DMS114 treated with DMSO at 0.1 percent for 48 hours (cell line): ENCODE results near the gene PSMD14.
A peak's percentile ranks its signal among the peaks of the same experiment; 100 is the strongest.

Experiments
- DNase-seq: peaks from one replicate; lab custom pipeline; 2025; ENCODE audit not compliant: unreplicated experiment; lab: John Stamatoyannopoulos, UW

The PSMD14 gene

GRCh38 chr2:161381546-161381945, 73.3 kb downstream of the PSMD14 start:
- no peak for DNase-seq

- no peak for DNase-seq
These were observed 74.5 kb downstream of the PSMD14 start for GRCh38 chr2:161382747-161383146.

GRCh38 chr2:161384864-161385263, 76.6 kb downstream of the PSMD14 start:
- no peak for DNase-seq

- no peak for DNase-seq
These were observed 78.1 kb downstream of the PSMD14 start for GRCh38 chr2:161386228-161386824.

GRCh38 chr2:161388146-161388779, 80.0 kb downstream of the PSMD14 start:
- DNase-seq: no peak

GRCh38 chr2:161391737-161392506, 83.7 kb downstream of the PSMD14 start:
- no peak for DNase-seq

GRCh38 chr2:161400076-161400475, 91.9 kb downstream of the PSMD14 start:
- DNase-seq: no peak

GRCh38 chr2:161402297-161402696, 94.1 kb downstream of the PSMD14 start:
- DNase-seq: no peak

- no peak for DNase-seq
These were observed 98.1 kb downstream of the PSMD14 start for GRCh38 chr2:161406316-161406715.

GRCh38 chr2:161407597-161407996, 99.4 kb downstream of the PSMD14 start:
- no peak for DNase-seq

- no peak for DNase-seq
These were observed 101.2 kb downstream of the PSMD14 start for GRCh38 chr2:161409308-161409907.

GRCh38 chr2:161412346-161412745, 104.1 kb downstream of the PSMD14 start:
- DNase-seq: no peak

GRCh38 chr2:161414042-161415033, 106.1 kb downstream of the PSMD14 start:
- peak; percentile 33 for DNase-seq

- no peak for DNase-seq
These were observed 107.1 kb downstream of the PSMD14 start for GRCh38 chr2:161415034-161415986.

GRCh38 chr2:161415987-161416707, 107.9 kb downstream of the PSMD14 start, which contains the start of gene TBR1:
TSS of gene TBR1 (plus strand) at chr2:161416297. CDS start at chr2:161416411, 114 bp downstream.
- DNase-seq: no peak

- DNase-seq: no peak
These were observed 108.6 kb downstream of the PSMD14 start for GRCh38 chr2:161416708-161417437.

- no peak for DNase-seq
These were observed 109.4 kb downstream of the PSMD14 start for GRCh38 chr2:161417438-161418274.
